ENCODE data around the gene TEKT1.
"Not testable (repeated sequence)": the region's sequence is repeated elsewhere in the genome, so short reads cannot be mapped to it uniquely, and the experiment has no call there.

GRCh38 chr17:6774906-6775305 lies 56.6 kb downstream of the TEKT1 start:
- TF ChIP-seq EZH2phosphoT487 (IDR thresholded peaks at IDR 0.05; ENCODE audit: low read depth, severe bottlenecking, unreplicated experiment); EZH2 (IDR thresholded peaks at IDR 0.05; ENCODE audit: borderline replicate concordance): not testable (repeated sequence)

All from hepatocyte (in vitro differentiated cells).